HG03045 (cell line): ENCODE data around the gene GOLM1.

ENCODE experiments used
- ATAC-seq: cut with Tn5 transposase; IDR thresholded peaks from one replicate; pipeline ENCODE4 v1.9.1; 2021; ENCODE audit warnings: mild to moderate bottlenecking, moderate library complexity; ENCODE audit not compliant: unreplicated experiment

GOLM1 gene

DNA sequence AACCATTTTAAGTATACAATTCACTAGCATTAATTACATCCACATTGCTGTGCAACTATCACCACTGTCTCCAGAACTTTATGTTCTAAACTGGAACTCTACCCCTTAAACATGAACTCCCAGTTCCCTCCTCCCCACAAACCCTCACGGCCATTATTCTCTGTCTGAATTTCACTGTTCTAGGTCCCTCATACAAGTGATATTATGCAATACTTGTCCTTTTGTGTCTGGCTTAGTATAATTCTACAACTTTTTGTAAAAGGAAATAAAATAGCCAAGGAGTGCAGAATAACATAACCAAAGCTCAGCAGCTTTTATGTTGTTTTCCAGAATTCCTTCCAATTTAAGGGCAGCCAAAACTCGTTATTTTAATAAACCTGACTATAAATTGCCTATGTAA, 105.2 kb downstream of the GOLM1 start:
- no peak for ATAC-seq

DNA sequence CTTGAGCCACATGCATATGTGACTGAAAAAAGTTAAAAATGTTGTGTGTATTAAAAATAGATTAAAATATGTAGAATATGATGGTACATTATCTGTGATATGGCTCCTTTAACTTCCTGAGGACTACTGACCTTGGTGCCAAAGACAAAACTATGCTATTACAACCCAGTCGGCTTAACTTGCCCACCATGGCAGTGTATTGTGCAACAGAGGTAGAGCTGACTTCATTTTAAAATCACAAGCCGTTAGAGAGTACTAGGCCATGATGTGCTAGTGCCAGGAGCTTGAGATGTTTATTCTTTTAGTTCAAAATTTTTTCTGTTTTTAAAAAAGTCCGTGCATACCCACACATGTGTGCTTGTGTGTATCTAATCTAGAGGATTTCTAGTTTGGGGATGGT, 112.1 kb downstream of the GOLM1 start:
- no peak for ATAC-seq

DNA sequence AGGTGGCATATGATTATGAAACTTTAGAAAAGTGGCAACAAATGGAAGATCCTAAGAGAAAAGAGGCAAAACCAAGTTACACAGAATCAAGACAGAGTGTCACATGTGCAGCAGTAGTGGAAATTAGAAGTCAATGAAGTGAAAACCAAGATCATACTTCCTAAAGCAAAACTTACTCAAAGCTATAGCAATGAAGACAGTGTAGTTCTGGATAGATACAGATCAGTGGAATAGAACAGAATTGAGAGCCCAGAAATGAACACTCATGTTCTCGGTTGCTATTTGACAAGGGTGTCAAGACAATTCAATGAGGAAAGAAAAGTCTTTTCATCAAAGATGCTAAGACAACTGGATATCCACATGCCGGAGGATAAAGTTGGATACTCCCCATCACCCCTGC, 114.9 kb downstream of the GOLM1 start:
- no peak for ATAC-seq

DNA sequence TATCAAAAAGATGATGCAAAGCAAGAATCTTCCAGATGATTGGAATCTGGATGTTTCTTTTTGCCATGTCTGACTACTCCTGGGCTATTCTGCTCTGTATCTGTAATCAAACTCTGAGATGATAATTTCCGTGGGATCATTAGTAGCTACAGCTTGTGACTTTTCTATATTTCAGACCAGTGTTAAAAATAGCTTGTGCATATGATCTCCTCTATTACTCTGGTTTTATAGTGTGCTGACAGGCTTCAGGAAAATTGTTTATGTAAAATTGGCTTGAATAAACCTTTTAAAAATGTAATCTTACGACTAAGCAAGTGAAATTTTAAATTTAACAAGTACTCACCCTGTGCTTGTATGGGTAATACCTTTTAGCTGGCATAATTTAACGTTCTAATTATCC, 118.0 kb downstream of the GOLM1 start:
- ATAC-seq: no peak

DNA sequence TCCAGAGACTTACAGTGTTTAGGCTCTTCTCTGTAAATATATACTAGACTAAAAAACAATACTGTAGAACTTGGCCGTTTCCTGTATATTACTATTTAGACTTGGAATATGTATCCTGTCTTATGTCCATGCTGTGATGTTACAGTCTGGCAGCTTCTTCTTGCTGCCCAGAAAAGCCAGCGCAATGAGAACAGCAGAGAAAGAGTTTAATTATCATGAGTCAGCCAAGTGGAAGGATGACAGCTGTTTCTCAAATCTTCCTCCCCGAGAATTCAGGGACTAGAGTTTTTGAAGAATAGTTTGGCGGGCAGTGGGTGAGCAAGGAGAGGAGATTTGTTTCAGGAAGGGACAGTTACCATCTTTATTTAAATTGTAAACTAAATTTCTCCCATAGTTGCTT, 120.9 kb downstream of the GOLM1 start:
- no peak for ATAC-seq
